Measurements from ENCODE around the gene MTF2. TPM values are rescaled to one million over a fixed set of nuclear protein-coding genes. Genes with fewer than 3 reads are reported as not detected.

Gene MTF2
- total RNA-seq, 1 donor from 2014 or later, result 56.4 TPM

DNA sequence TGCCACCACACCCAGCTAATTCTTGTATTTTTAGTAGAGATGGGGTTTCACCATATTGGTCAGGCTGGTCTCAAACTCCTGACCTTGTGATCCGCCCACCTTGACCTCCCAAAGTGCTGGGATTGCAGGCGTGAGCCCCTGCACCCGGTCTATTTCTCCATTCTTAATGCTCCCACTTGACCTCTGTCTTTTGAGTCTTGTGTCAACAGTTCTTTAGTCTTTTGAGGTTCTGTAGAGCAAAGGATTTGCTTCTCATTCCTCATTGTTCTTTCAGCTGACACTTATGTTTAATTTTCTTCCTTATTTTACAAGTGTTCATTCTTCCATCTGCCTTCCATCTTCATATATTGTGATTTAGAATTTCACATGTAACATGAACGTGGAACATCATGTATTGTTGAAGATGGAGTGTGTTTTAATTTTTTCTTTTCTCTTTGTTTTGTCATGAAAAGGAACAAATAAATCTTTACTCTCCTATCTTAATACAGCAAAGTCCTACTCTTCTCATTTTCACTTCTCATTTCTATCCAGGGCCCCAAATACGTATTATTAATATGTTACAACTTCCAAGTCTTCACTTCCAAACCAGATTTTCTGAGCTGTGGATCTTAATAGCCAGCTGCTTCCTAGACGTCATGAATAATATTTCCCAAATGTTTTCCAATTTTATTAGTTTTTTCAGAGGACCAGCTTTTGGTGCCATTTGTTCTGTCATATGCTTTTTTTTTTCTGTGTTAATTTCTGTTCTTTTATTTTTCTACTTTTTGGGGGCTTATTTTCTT is 16.9 kb downstream of the MTF2 start:
- H3K27me3 ChIP-seq (ENCODE audit: insufficient read depth, low read length), result no peaks in the 10 kb centered on the region
- H3K4me3 ChIP-seq (ENCODE audit: insufficient read depth, low read depth, low read length), result no peak overlapping the region
- Mint-ChIP-seq H3K9me3 (ENCODE audit: unreplicated experiment) (no peaks in the 10 kb centered on the region), H3K27ac (ENCODE audit: unreplicated experiment) (peak overlapping the region; percentile 56), H3K36me3 (ENCODE audit: low read depth, unreplicated experiment) (no peaks in the 10 kb centered on the region), H3K4me3 (ENCODE audit: unreplicated experiment) (no peak overlapping the region), H3K4me1 (ENCODE audit: low read depth, unreplicated experiment) (peaks cover 11% of the 10 kb centered on the region), H3K27me3 (ENCODE audit: low read depth, unreplicated experiment) (no peaks in the 10 kb centered on the region)
- no peak for TF ChIP-seq EZH2 (IDR thresholded peaks at IDR 0.05; ENCODE audit: insufficient read depth, low read length)
- TF ChIP-seq CTCF (IDR thresholded peaks at IDR 0.05; ENCODE audit: insufficient read depth, low read depth, low read length), result no peak
- no peaks in the 10 kb centered on the region for H3K36me3 ChIP-seq (ENCODE audit: insufficient read depth, low read length)
- no peaks in the 10 kb centered on the region for H3K4me1 ChIP-seq (ENCODE audit: insufficient read depth, low read length)
- peaks cover 100% of the 10 kb centered on the region for H3K79me2 ChIP-seq (ENCODE audit: insufficient read depth, low read length)
- peak; percentile 41 for FAIRE-seq
- H3K9me3 ChIP-seq (ENCODE audit: insufficient read depth, low read depth, low read length), result no peaks in the 10 kb centered on the region
- H3K27ac ChIP-seq (ENCODE audit: low read depth, low read length), result no peak overlapping the region
- peaks cover 71% of the 10 kb centered on the region for H4K20me1 ChIP-seq (ENCODE audit: insufficient read depth, low read length)
- no peak overlapping the region for H3K9ac ChIP-seq (ENCODE audit: low read length)
- no peak for DNase-seq (ENCODE audit: low read depth)
- H2AFZ ChIP-seq (ENCODE audit: low read depth, low read length), result no peak overlapping the region
- no peak overlapping the region for H3K4me2 ChIP-seq (ENCODE audit: low read length)

GRCh38 chr1:93102142-93102541 is 23.1 kb downstream of the MTF2 start:
- Histone ChIP-seq H3K4me3 (ENCODE audit: insufficient read depth, low read depth, low read length) (no peak overlapping the region), H2AFZ (ENCODE audit: low read depth, low read length) (no peak overlapping the region), H3K27me3 (ENCODE audit: insufficient read depth, low read length) (no peaks in the 10 kb centered on the region), H3K4me1 (ENCODE audit: insufficient read depth, low read length) (no peaks in the 10 kb centered on the region), H3K9ac (ENCODE audit: low read length) (no peak overlapping the region), H3K27ac (ENCODE audit: low read depth, low read length) (no peak overlapping the region), H3K79me2 (ENCODE audit: insufficient read depth, low read length) (peaks cover 93% of the 10 kb centered on the region), H4K20me1 (ENCODE audit: insufficient read depth, low read length) (peaks cover 77% of the 10 kb centered on the region), H3K4me2 (ENCODE audit: low read length) (no peak overlapping the region), H3K36me3 (ENCODE audit: insufficient read depth, low read length) (no peaks in the 10 kb centered on the region), H3K9me3 (ENCODE audit: insufficient read depth, low read depth, low read length) (no peaks in the 10 kb centered on the region)
- peaks cover 6% of the 10 kb centered on the region for H3K36me3 Mint-ChIP-seq (ENCODE audit: low read depth, unreplicated experiment)
- no peaks in the 10 kb centered on the region for H3K9me3 Mint-ChIP-seq (ENCODE audit: unreplicated experiment)
- no peak overlapping the region for H3K27ac Mint-ChIP-seq (ENCODE audit: unreplicated experiment)
- peaks cover 4% of the 10 kb centered on the region for H3K4me1 Mint-ChIP-seq (ENCODE audit: low read depth, unreplicated experiment)
- FAIRE-seq (no peak), DNase-seq (ENCODE audit: low read depth) (no peak)
- H3K4me3 Mint-ChIP-seq (ENCODE audit: unreplicated experiment), result no peak overlapping the region
- no peaks in the 10 kb centered on the region for H3K27me3 Mint-ChIP-seq (ENCODE audit: low read depth, unreplicated experiment)
- no peak for TF ChIP-seq CTCF (IDR thresholded peaks at IDR 0.05; ENCODE audit: insufficient read depth, low read depth, low read length)
- TF ChIP-seq EZH2 (IDR thresholded peaks at IDR 0.05; ENCODE audit: insufficient read depth, low read length), result no peak

GRCh38 chr1:93106226-93106625 is 27.1 kb downstream of the MTF2 start:
- Histone ChIP-seq H3K4me3 (ENCODE audit: insufficient read depth, low read depth, low read length) (no peak overlapping the region), H3K36me3 (ENCODE audit: insufficient read depth, low read length) (no peaks in the 10 kb centered on the region), H2AFZ (ENCODE audit: low read depth, low read length) (no peak overlapping the region), H3K27me3 (ENCODE audit: insufficient read depth, low read length) (no peaks in the 10 kb centered on the region), H3K4me2 (ENCODE audit: low read length) (no peak overlapping the region), H3K27ac (ENCODE audit: low read depth, low read length) (no peak overlapping the region), H3K9ac (ENCODE audit: low read length) (no peak overlapping the region), H4K20me1 (ENCODE audit: insufficient read depth, low read length) (peaks cover 75% of the 10 kb centered on the region), H3K4me1 (ENCODE audit: insufficient read depth, low read length) (no peaks in the 10 kb centered on the region), H3K79me2 (ENCODE audit: insufficient read depth, low read length) (peaks cover 93% of the 10 kb centered on the region), H3K9me3 (ENCODE audit: insufficient read depth, low read depth, low read length) (peaks cover 3% of the 10 kb centered on the region)
- no peak overlapping the region for H3K27ac Mint-ChIP-seq (ENCODE audit: unreplicated experiment)
- H3K4me1 Mint-ChIP-seq (ENCODE audit: low read depth, unreplicated experiment), result peaks cover 5% of the 10 kb centered on the region
- H3K36me3 Mint-ChIP-seq (ENCODE audit: low read depth, unreplicated experiment), result peaks cover 9% of the 10 kb centered on the region
- FAIRE-seq (no peak), DNase-seq (ENCODE audit: low read depth) (peak; percentile 38)
- no peak overlapping the region for H3K4me3 Mint-ChIP-seq (ENCODE audit: unreplicated experiment)
- no peaks in the 10 kb centered on the region for H3K9me3 Mint-ChIP-seq (ENCODE audit: unreplicated experiment)
- TF ChIP-seq EZH2 (IDR thresholded peaks at IDR 0.05; ENCODE audit: insufficient read depth, low read length) (no peak), CTCF (IDR thresholded peaks at IDR 0.05; ENCODE audit: insufficient read depth, low read depth, low read length) (no peak)
- H3K27me3 Mint-ChIP-seq (ENCODE audit: low read depth, unreplicated experiment), result no peaks in the 10 kb centered on the region
